Measurements from ENCODE around the gene MAP6.

GRCh38 chr11:75586395-75586794, 82.4 kb downstream of the MAP6 start:
- TF ChIP-seq, protein P1, sequence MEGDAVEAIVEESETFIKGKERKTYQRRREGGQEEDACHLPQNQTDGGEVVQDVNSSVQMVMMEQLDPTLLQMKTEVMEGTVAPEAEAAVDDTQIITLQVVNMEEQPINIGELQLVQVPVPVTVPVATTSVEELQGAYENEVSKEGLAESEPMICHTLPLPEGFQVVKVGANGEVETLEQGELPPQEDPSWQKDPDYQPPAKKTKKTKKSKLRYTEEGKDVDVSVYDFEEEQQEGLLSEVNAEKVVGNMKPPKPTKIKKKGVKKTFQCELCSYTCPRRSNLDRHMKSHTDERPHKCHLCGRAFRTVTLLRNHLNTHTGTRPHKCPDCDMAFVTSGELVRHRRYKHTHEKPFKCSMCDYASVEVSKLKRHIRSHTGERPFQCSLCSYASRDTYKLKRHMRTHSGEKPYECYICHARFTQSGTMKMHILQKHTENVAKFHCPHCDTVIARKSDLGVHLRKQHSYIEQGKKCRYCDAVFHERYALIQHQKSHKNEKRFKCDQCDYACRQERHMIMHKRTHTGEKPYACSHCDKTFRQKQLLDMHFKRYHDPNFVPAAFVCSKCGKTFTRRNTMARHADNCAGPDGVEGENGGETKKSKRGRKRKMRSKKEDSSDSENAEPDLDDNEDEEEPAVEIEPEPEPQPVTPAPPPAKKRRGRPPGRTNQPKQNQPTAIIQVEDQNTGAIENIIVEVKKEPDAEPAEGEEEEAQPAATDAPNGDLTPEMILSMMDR (IDR thresholded peaks at IDR 0.05): no peak
- no peak for TF ChIP-seq POLR2A (IDR thresholded peaks at IDR 0.05)
